Measurements from ENCODE around the gene APBA1.

DNA sequence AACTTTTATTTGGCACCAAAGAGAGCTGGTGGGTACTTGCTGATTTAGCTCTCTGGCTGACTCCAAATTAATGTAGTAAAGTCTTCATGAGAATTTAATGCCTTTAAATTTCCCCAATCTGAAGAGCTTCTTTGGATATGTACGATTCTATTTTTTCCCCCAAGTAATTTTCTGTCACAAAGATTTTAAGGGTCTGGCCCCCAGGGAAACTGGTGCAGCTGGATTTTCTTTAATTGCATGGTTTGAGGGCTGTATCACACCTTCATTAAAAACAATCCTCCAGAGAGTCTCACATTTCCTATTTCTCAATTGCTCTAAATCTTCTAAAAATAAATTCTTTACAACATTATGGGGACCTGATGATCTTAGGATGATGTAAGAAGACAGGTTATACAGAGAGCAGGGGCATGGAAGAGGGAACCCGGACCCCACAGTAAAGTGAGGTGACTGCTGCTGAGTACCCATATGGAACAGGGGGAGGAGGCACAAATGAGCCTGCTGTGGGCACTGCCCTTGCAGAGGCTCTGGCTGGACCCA lies 188.2 kb downstream of the APBA1 start:
- TF ChIP-seq, protein P1, sequence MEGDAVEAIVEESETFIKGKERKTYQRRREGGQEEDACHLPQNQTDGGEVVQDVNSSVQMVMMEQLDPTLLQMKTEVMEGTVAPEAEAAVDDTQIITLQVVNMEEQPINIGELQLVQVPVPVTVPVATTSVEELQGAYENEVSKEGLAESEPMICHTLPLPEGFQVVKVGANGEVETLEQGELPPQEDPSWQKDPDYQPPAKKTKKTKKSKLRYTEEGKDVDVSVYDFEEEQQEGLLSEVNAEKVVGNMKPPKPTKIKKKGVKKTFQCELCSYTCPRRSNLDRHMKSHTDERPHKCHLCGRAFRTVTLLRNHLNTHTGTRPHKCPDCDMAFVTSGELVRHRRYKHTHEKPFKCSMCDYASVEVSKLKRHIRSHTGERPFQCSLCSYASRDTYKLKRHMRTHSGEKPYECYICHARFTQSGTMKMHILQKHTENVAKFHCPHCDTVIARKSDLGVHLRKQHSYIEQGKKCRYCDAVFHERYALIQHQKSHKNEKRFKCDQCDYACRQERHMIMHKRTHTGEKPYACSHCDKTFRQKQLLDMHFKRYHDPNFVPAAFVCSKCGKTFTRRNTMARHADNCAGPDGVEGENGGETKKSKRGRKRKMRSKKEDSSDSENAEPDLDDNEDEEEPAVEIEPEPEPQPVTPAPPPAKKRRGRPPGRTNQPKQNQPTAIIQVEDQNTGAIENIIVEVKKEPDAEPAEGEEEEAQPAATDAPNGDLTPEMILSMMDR (IDR thresholded peaks at IDR 0.05 in 8 of 11, conservative IDR thresholded peaks at IDR 0.05 in 3 of 11): no peak
- TF ChIP-seq POLR2AphosphoS5 (IDR thresholded peaks at IDR 0.05): no peak

All from spleen (tissue), 7 donors.